GM10847 (cell line): ENCODE measurements around the gene GPR89B.
A peak's percentile ranks its signal among the peaks of the same experiment; 100 is the strongest.

Experiments used
- POLR2A ChIP-seq: IDR thresholded peaks from 2 replicates; pipeline ENCODE4 v1.6.1; 2011; ENCODE audit not compliant: insufficient read length; ENCODE audit errors: extremely low read depth

Gene GPR89B

GRCh38 chr1:147913362-147913942 is 14.8 kb upstream of the GPR89B start:
- TF ChIP-seq POLR2A = no peak

- TF ChIP-seq POLR2A = no peak
These were observed 8.3 kb upstream of the GPR89B start for GRCh38 chr1:147919896-147920295.

GRCh38 chr1:147924813-147925212 is 3.4 kb upstream of the GPR89B start:
- no peak for TF ChIP-seq POLR2A

- no peak for TF ChIP-seq POLR2A
These were observed 82.3 kb downstream of the GPR89B start for GRCh38 chr1:148010527-148010926.

GRCh38 chr1:148038462-148039333 is 110.5 kb downstream of the GPR89B start:
- peak; percentile 83 for TF ChIP-seq POLR2A
